Gastroesophageal sphincter (tissue), 3 donors: ENCODE results near the gene NSMCE1.
"Not testable (repeated sequence)": the region's sequence is repeated elsewhere in the genome, so short reads cannot be mapped to it uniquely, and the experiment has no call there.

Source experiments
- CTCF ChIP-seq, 4 experiments: fragments of 200-600 bp in 2 of 4; fragments of 450-650 bp in 2 of 4; sonication (generic) in 1 of 4; IDR thresholded peaks; one replicate each; pipeline ENCODE4 v1.5.1; 2017 to 2019; ENCODE audit warnings: antibody characterized with exemption in 4 of 4, mild to moderate bottlenecking in 2 of 4, moderate library complexity in 2 of 4
- EP300 ChIP-seq: sonication (generic); formaldehyde crosslinking; IDR thresholded peaks from one replicate; pipeline ENCODE4 v1.6.1; 2017; ENCODE audit warnings: antibody characterized with exemption, mild to moderate bottlenecking
- POLR2A ChIP-seq, 2 donors: fragments of 450-650 bp; IDR thresholded peaks; one replicate each; pipeline ENCODE4 v1.6.1; 2017; ENCODE audit warnings: antibody characterized with exemption in 2 of 2, mild to moderate bottlenecking in 2 of 2, moderate library complexity in 1 of 2
- POLR2AphosphoS5 ChIP-seq: sonication (generic); formaldehyde crosslinking; IDR thresholded peaks from one replicate; pipeline ENCODE4 v1.6.1; 2017; ENCODE audit warnings: antibody characterized with exemption

- not testable (repeated sequence) for TF ChIP-seq POLR2A (IDR thresholded peaks at IDR 0.05); CTCF (IDR thresholded peaks at IDR 0.05); POLR2AphosphoS5; EP300
These were observed 4.1 kb upstream of the NSMCE1 start for GRCh38 chr16:27272697-27273096.
